Mesodermal cell (in vitro differentiated cells): ENCODE measurements around the gene PITPNM3.

Experiments
- H3K27ac ChIP-seq: 2 replicates; pipeline ENCODE4 v1.7.0; 2013; ENCODE audit warnings: mild to moderate bottlenecking, low read depth, low read length, moderate library complexity; ENCODE audit not compliant: severe bottlenecking
- H3K36me3 ChIP-seq: 2 replicates; pipeline ENCODE4 v1.7.1; 2013; ENCODE audit warnings: mild to moderate bottlenecking, low read length, moderate library complexity; ENCODE audit not compliant: control insufficient read depth, insufficient read depth
- H3K4me1 ChIP-seq: one replicate; pipeline ENCODE4 v1.7.1; 2013; ENCODE audit warnings: mild to moderate bottlenecking, low read length; ENCODE audit not compliant: insufficient read depth, control insufficient read depth, poor library complexity, severe bottlenecking
- H3K4me3 ChIP-seq: 2 replicates; pipeline ENCODE4 v1.7.0; 2013; ENCODE audit warnings: low read length, control low read depth, mild to moderate bottlenecking; ENCODE audit not compliant: insufficient read depth, poor library complexity, severe bottlenecking; ENCODE audit errors: extremely low read depth
- H3K9me3 ChIP-seq: 2 replicates; pipeline ENCODE4 v1.7.1; 2013; ENCODE audit warnings: mild to moderate bottlenecking, low read length, moderate library complexity; ENCODE audit not compliant: control insufficient read depth
- WGBS, 2 experiments: methylation state at CpG; one replicate each; pipeline ENCODE4 v1.1.5; 2013; ENCODE audit warnings: missing lambda C conversion rate in 2 of 2; ENCODE audit not compliant: insufficient coverage in 2 of 2; 5-methylcytosine and 5-hydroxymethylcytosine counted together

PITPNM3 gene

DNA sequence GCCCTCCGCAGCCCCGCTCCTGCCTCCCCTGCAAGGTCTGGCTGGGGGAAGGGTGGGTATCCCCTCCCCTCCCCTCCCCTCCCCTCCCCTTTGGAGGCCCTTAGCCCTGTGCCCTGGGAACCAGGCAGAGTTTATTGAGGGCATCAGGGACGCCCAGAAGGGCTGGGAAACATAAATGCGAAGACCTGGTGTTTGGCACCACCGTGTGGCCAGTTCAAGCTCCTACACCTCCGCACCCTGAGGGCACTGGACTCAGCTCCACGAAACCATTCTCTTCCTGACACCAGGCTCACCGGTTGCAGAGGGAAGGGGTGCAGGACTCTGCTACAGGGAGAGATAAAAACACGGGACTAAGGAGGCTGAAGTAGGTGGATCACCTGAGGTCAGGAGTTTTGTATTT is 120.4 kb downstream of the PITPNM3 start:
- peaks cover 3% of the 10 kb centered on the region for H3K9me3 ChIP-seq
- no peaks in the 10 kb centered on the region for H3K4me1 ChIP-seq
- H3K36me3 ChIP-seq, result no peaks in the 10 kb centered on the region
- H3K4me3 ChIP-seq, result no peak overlapping the region
- H3K27ac ChIP-seq, result no peak overlapping the region
- 10% methylated on average over 2 of the region's 9 CpGs; no CpG with 5 or more reads in 1 of the 2 experiments for WGBS, 2 experiments

DNA sequence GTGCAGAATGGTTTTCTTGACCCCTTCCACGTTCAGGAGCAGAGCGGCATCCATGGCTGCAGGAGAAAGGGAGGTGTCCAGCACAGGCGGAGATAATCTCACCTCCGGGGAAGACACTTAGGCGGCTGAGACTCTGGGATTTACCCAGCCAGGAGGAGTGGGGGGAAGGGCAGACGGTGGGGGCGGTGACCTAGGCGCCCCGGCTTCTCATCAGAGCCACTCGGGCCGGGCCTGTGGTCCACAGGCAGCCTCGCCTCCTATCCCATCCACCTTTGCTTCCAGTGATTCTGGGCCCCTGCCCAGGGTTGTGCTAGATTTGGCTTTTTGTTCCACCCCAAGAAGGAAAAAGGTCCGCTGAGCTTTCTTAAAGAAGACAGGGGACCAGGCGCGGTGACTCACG is 121.3 kb downstream of the PITPNM3 start, which contains the start of gene AIPL1:
TSS of gene AIPL1 (minus strand) at position 71 of the 400 bp plus-strand sequence. CDS start at position 54, 17 bp downstream.
- no peaks in the 10 kb centered on the region for H3K36me3 ChIP-seq
- H3K9me3 ChIP-seq, result peaks cover 6% of the 10 kb centered on the region
- H3K4me3 ChIP-seq, result no peak within 1 kb of the TSS
- WGBS, 2 experiments, result 89 to 93% methylated on average over 8 to 16 of the region's 16 CpGs
- H3K4me1 ChIP-seq, result no peaks in the 10 kb centered on the region
- H3K27ac ChIP-seq, result no peak within 1 kb of the TSS

DNA sequence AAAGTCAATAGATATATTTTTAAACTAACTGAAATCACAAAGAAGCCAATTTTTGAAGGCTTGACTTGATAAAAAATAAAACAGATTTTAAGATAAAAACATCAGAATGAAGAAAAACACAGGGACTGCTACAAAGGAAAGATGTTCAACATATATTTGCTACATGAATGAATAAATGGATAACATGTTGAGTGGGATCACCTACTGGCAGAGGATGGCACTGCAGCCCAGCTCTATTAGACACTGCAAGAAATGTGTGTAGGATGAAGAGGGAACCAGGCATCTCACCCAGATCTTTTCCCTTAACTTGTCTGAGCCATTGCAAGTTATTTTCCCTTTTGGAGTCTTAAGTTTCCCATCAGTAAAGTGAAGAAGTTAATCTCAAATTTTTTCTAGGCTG is 125.6 kb downstream of the PITPNM3 start:
- H3K36me3 ChIP-seq, result no peaks in the 10 kb centered on the region
- H3K27ac ChIP-seq, result no peak overlapping the region
- no peaks in the 10 kb centered on the region for H3K4me1 ChIP-seq
- peaks cover 6% of the 10 kb centered on the region for H3K9me3 ChIP-seq
- H3K4me3 ChIP-seq, result no peak overlapping the region

DNA sequence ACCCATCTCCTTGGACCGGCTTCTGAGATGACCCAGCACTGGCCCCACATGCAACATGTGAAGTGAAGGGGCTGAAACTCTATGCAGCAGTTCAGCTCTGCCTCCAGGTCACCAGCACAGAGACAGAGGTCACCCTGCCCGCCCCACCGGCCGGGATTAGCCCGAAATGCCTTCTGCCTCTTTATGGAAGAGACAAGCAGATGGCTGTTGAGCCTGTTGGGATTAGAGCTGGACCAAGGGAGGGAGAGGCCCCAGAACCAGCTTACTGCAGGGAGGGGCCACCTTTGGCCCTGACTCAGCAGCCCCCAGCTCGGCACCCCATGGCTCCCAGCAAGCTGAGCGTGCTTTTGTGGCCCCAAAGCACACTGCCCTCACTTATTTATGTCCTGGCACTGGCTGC is 127.1 kb downstream of the PITPNM3 start:
- Histone ChIP-seq H3K9me3 (peaks cover 6% of the 10 kb centered on the region), H3K36me3 (no peaks in the 10 kb centered on the region), H3K4me1 (no peaks in the 10 kb centered on the region), H3K4me3 (no peak overlapping the region), H3K27ac (no peak overlapping the region)
- WGBS, 2 experiments, result 89 to 95% methylated on average over 7 of the region's 7 CpGs

DNA sequence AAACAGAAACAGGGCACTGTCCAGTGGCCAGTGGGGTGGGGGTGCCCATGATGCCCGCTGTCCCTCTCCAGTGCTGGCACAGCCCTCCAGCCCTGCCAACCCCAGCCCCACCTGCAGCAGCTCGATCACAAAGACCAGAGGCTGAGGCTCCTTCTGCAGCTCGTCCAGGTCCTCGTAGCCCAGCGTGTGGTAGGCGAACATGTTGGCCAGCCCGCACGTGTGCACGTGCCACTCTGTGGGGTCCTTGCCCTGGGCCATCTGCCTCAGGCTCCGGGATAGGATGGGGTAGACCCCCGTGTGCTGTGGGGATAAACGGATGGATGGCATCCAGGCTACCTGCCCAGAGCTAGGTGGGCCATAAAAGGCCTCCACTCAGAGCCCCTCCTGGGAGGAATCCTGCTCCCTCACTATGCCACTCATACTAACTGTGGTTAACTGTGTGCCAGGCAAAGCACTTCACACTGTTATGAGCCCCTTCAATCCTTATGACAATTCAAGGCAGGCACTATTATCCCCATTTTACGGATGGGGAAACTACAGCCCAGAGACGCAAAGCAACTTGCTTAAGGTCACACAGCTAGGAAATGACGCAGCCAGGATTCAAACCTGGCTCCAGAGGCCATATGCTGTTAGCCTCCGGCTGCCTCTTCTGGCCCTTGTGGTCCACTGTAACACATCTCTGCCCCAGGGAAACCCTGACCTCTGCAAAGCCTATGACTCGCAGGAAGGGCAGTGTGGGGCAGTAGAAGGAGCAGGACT is 128.0 kb downstream of the PITPNM3 start:
- Histone ChIP-seq H3K4me3 (no peak overlapping the region), H3K9me3 (peaks cover 6% of the 10 kb centered on the region), H3K4me1 (no peaks in the 10 kb centered on the region), H3K27ac (no peak overlapping the region), H3K36me3 (no peaks in the 10 kb centered on the region)
- 93% methylated on average over 16 to 17 of the region's 17 CpGs for WGBS, 2 experiments

DNA sequence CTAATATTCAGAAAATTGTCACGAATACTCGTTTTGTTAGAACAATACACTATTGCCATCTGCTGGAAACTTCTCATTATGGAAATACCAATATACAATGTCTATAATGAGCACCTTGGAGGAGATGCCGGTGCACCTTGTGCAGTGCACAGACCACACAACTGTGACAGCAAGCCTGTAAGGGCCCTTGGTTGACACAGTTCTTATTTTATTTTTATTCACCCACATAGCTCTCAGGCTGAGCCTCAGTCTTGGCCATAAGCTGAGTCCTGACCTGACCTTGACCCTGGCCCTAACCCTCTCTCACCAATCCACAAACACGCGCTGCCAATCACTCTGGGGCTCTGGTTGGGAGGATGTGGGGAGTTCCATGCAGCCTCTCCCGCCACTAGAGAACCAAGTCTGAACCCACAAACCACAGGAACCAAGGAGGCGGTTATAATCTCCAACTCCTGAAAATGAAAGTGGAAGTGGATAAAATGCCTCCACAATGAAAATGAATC is 129.0 kb downstream of the PITPNM3 start:
- Histone ChIP-seq H3K36me3 (no peaks in the 10 kb centered on the region), H3K27ac (no peak overlapping the region)
- WGBS, 2 experiments, result 100% methylated on average over 1 of the region's 7 CpGs

DNA sequence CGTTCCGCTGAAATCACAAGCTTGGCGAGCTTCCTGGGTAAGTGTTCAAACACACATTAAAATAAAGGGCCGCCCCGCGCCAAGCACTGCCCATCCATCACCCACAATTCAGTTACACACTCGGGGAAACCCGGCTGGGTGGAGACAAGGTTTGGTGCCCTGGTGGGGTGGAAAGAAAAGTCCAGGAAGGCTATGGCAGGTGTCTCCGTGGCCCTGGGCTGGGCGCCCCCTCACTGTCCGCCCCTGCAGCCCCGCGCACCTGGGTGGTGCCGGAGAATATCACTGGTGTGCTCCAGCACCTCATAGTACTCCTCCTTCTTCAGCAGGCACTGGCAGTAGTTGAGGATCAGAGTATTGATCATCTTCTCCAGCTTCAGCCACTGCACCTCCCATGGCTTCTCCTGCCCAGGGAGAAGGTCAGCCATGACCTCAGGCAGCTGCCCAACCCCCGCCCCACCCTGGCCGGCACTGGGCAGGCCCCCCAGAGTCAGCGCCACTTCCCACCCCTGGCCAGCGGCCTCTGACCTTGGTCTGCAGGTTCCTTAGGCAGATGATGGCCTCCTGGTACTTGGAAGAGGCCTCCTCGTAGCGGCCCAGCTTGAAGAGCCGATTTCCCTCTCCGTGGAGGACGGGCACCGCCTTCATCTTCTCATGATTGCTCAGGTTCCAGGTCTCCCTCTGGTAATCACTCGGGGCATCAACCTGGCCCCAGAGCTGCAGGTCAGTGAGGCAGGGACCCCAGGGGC is 129.8 kb downstream of the PITPNM3 start:
- 91 to 96% methylated on average over 15 to 16 of the region's 25 CpGs for WGBS, 2 experiments
- Histone ChIP-seq H3K4me3 (no peak overlapping the region), H3K9me3 (peaks cover 6% of the 10 kb centered on the region), H3K36me3 (no peaks in the 10 kb centered on the region), H3K27ac (no peak overlapping the region), H3K4me1 (no peaks in the 10 kb centered on the region)

More for the DNA sequence above, 129.0 kb downstream of the PITPNM3 start:
- Histone ChIP-seq H3K4me3 (no peak overlapping the region), H3K4me1 (no peaks in the 10 kb centered on the region), H3K9me3 (peaks cover 6% of the 10 kb centered on the region)

DNA sequence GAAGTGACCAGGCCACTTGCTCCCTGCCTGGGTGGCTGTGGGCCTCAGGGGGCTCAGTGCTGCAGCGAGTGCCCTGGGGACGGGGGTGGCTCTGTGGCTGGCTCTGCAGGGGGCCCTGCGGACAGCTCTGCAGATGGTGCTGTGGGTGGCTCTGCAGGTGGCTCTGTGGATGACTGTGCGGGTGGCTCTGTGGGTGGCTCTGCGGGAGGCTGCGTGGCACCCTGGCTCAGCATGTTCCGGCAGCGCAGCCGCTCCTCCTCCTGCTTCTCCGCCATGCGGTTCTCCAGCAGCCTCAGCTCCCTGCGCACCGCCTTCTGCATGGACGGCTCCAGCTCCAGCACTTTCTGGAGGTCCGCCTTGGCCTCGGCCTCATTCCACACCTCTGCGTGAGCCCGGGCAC is 130.9 kb downstream of the PITPNM3 start:
- Histone ChIP-seq H3K36me3 (no peaks in the 10 kb centered on the region), H3K4me3 (no peak overlapping the region), H3K27ac (no peak overlapping the region), H3K9me3 (no peaks in the 10 kb centered on the region), H3K4me1 (no peaks in the 10 kb centered on the region)
- WGBS, 2 experiments, result 90 to 92% methylated on average over 15 to 18 of the region's 18 CpGs

DNA sequence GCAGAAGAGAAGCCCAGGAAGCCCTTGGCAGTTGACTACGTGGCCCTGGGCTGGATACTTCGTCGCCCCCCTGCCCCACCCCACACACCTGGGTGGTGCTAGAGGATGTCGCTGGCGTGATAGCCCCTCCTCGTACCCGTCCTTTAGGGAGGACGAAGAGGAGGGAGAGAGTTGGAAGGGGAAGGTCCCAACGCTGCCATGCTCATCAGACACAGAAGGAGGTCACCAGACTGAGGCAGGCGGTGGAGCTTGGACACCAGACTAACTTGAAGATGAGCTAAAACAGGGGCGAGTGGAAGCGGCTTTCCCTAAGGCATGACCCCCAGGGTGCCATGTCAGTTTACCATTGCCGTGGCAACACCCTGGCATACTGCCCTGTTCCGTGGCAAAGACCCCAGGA is 132.4 kb downstream of the PITPNM3 start:
- no peaks in the 10 kb centered on the region for H3K9me3 ChIP-seq
- H3K36me3 ChIP-seq, result no peaks in the 10 kb centered on the region
- WGBS, 2 experiments, result 86 to 88% methylated on average over 8 to 12 of the region's 14 CpGs
- no peaks in the 10 kb centered on the region for H3K4me1 ChIP-seq
- H3K4me3 ChIP-seq, result no peak overlapping the region
- no peak overlapping the region for H3K27ac ChIP-seq

DNA sequence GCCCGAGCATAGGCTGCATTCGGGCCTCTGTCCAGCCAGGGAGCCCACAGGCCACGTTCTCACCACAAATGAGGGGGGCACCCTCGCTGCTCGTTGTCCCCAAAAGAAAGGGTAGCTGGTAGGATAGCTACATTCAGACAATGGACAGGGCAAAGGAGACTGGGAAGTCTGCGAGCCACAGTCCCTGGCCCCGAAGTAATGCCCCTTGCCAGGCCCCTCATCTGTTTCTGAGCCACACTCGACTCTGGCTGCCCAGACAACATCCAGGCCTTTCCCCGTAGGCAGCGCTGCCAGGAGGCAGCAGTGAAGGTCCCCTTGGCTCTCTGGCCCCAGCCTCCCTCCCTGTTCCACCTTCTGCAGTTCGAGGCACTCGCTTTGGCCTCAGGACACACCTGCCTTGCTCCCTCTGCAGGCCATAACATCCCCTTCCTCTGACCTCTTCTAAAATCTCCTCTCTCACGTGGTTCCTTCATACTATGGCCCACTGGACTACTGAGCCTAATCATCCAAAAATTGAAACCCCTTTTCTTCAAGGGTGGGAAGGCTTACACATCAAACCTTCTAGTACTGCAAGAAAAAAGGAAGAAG is 133.6 kb downstream of the PITPNM3 start:
- WGBS, 2 experiments, result 76 to 84% methylated on average over 10 of the region's 13 CpGs
- Histone ChIP-seq H3K36me3 (no peaks in the 10 kb centered on the region), H3K27ac (no peak overlapping the region), H3K9me3 (no peaks in the 10 kb centered on the region), H3K4me1 (no peaks in the 10 kb centered on the region), H3K4me3 (no peak overlapping the region)
